H1 (cell line): ENCODE results near the gene RNU7-1. TPM values are rescaled to one million over a fixed set of nuclear protein-coding genes. Genes with fewer than 3 reads are reported as not detected.

Experiments used
- CHD2 ChIP-seq: IDR thresholded peaks from 2 replicates; pipeline ENCODE4 v1.6.1; 2012; ENCODE audit warnings: low read length, improper control_type of control experiment
- CREB1 ChIP-seq: IDR thresholded peaks from 2 replicates; pipeline ENCODE4 v1.6.1; 2012; ENCODE audit warnings: inconsistent platforms
- CTBP2 ChIP-seq: IDR thresholded peaks from 2 replicates; pipeline ENCODE4 v1.7.0; 2011; ENCODE audit warnings: borderline replicate concordance, mild to moderate bottlenecking, moderate library complexity, mixed read lengths, low read length; ENCODE audit not compliant: insufficient read depth, insufficient read length
- KDM1A ChIP-seq: fragments of 200-600, 300-600 bp; sonication (generic); IDR thresholded peaks from 2 replicates; pipeline ENCODE4 v1.7.1; 2016; ENCODE audit warnings: mild to moderate bottlenecking, low read length, borderline replicate concordance
- KDM4A ChIP-seq: IDR thresholded peaks from one replicate; pipeline ENCODE4 v1.7.1; 2012; ENCODE audit warnings: low read depth, mild to moderate bottlenecking, moderate library complexity, low read length, inconsistent platforms; ENCODE audit not compliant: severe bottlenecking
- MAFK ChIP-seq: IDR thresholded peaks from 2 replicates; pipeline ENCODE4 v1.6.1; 2012; ENCODE audit warnings: low read depth, mild to moderate bottlenecking, improper control_type of control experiment, low read length
- PHF8 ChIP-seq: fragments of 200-600 bp; sonication (generic); conservative IDR thresholded peaks from 2 replicates; pipeline ENCODE4 v1.7.1; 2012; ENCODE audit warnings: low read depth, mild to moderate bottlenecking, inconsistent platforms, low read length, moderate library complexity
- POLR2A ChIP-seq, 2 experiments: IDR thresholded peaks; 1 replicate in 1 of 2; 2 replicates in 1 of 2; pipeline ENCODE4 v1.6.1; 2011; ENCODE audit warnings: low read depth in 2 of 2, low read length in 2 of 2, mild to moderate bottlenecking in 2 of 2; ENCODE audit errors: control extremely low read depth in 1 of 2
- POLR2AphosphoS5 ChIP-seq: IDR thresholded peaks from 2 replicates; pipeline ENCODE4 v1.6.1; 2011; ENCODE audit warnings: low read depth, low read length
- SAP30 ChIP-seq: fragments of 300-600 bp; sonication (generic); IDR thresholded peaks from 2 replicates; pipeline ENCODE4 v1.7.1; 2012; ENCODE audit warnings: low read length, moderate library complexity, mild to moderate bottlenecking, inconsistent platforms; ENCODE audit not compliant: insufficient read depth, insufficient replicate concordance
- SIX5 ChIP-seq: IDR thresholded peaks from 2 replicates; pipeline ENCODE4 v1.6.1; 2011; ENCODE audit warnings: mild to moderate bottlenecking, low read depth, low read length
- SRF ChIP-seq: IDR thresholded peaks from 2 replicates; pipeline ENCODE4 v1.6.1; 2011; ENCODE audit warnings: mild to moderate bottlenecking, low read depth, low read length, moderate library complexity
- TAF1 ChIP-seq: IDR thresholded peaks from 2 replicates; pipeline ENCODE4 v1.6.1; 2011; ENCODE audit warnings: mild to moderate bottlenecking, low read depth, low read length
- TCF12 ChIP-seq: IDR thresholded peaks from 2 replicates; pipeline ENCODE4 v1.6.1; 2011; ENCODE audit warnings: low read depth, mild to moderate bottlenecking, low read length
- YY1 ChIP-seq: IDR thresholded peaks from 2 replicates; pipeline ENCODE4 v1.6.1; 2011; ENCODE audit warnings: low read depth, mild to moderate bottlenecking, low read length
- ZNF274 ChIP-seq: IDR thresholded peaks from 2 replicates; pipeline ENCODE4 v1.7.0; 2012; ENCODE audit warnings: low read length, borderline replicate concordance; ENCODE audit errors: extremely low read depth
- polyA plus RNA-seq, 7 experiments: library from polyadenylated mRNA; depleted of rRNA in 3 of 7; stranded (reverse) in 5 of 7; unstranded in 2 of 7; fragments of >200 nt in 5 of 7; fragments of 200-250 nt in 2 of 7; gene quantifications; 1 replicate in 5 of 7; 2 replicates in 1 of 7; 4 replicates in 1 of 7; pipeline versions ENCODE4 v1.2.1 to v1.2.3, GENCODE V29; 2011 to 2013; ENCODE audit warnings: missing spikeins in 2 of 7, mixed read lengths in 2 of 7
- total RNA-seq: library from RNA; stranded (reverse); fragmentation: NEBNext Ultra II Directional; extraction: Animal tissue kit (Norgen Biotek cat#: 25700); gene quantifications from 2 replicates; pipeline ENCODE4 v1.2.1, GENCODE V29; 2021

Gene RNU7-1
- total and polyA plus RNA-seq, 2 of the 8 experiments (the other 6 are each of a cell fraction or from before 2014, with no cell fraction given) = not detected

- peak; percentile 68; the same call in 1 of the 2 replicates for TF ChIP-seq TAF1
- peak; percentile 65; the same call in 1 of the 2 replicates for TF ChIP-seq YY1
- peak; percentile 51; the same call in 1 of the 2 replicates for TF ChIP-seq PHF8
- no peak for TF ChIP-seq KDM1A
- peak; percentile 85; the same call in 1 of the 2 replicates for TF ChIP-seq TCF12
- TF ChIP-seq SRF = no peak
- peak in 1 of 2 experiments; percentile 57; a peak in 1 of 3 replicates for TF ChIP-seq POLR2A (IDR thresholded peaks at IDR 0.05; ENCODE audit: control extremely low read depth in 1 of 2, low read depth in 2 of 2, low read length in 2 of 2)
- peak; percentile 45 for TF ChIP-seq POLR2AphosphoS5
- TF ChIP-seq MAFK = 0 out of 2 replicates have a peak, but pooled peaks have one; percentile 6
- no peak for TF ChIP-seq KDM4A
- no peak for TF ChIP-seq CTBP2
- no peak for TF ChIP-seq SAP30
- no peak for TF ChIP-seq CHD2
- no peak for TF ChIP-seq CREB1
- TF ChIP-seq ZNF274 = no peak
- TF ChIP-seq SIX5 = no peak
- TF ChIP-seq, all 59 proteins: peak for 13
Measured at GRCh38 chr12:6963016-6963731, 19.6 kb downstream of the RNU7-1 start (continued).
